NCI-H1694 treated with DMSO at 0.1 percent for 48 hours (cell line): ENCODE measurements around the gene EEF1A2.

Source experiments
- DNase-seq: peaks from one replicate; lab custom pipeline; 2025; lab: John Stamatoyannopoulos, UW

Gene EEF1A2

GRCh38 chr20:63449796-63450730, 48.8 kb downstream of the EEF1A2 start:
- DNase-seq = no peak

DNA sequence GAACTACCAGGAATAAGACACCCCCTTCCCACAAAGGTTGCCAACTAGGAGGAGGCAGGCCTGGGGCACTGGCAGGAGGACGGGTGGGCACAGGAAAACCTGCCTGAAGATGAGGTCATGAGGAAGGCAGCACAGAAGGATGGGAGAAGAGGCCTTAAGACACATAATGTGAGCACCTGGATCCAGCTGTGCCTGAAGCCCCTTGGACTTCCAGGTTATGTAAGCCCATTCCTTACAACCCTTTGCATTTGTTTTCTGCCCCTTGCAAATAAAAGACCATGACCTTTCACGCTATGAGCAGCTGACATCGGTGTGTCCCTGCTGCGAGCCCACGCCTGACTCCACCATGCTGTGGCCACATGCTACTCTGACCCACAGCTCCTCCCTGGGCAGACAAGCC, 49.9 kb downstream of the EEF1A2 start:
- no peak for DNase-seq

- peak; percentile 17 for DNase-seq
These were observed 50.9 kb downstream of the EEF1A2 start for GRCh38 chr20:63448031-63448430.

- no peak for DNase-seq
These were observed 51.6 kb downstream of the EEF1A2 start for GRCh38 chr20:63447320-63447719.

- DNase-seq = no peak
These were observed 52.5 kb downstream of the EEF1A2 start for GRCh38 chr20:63446216-63447024.

DNA sequence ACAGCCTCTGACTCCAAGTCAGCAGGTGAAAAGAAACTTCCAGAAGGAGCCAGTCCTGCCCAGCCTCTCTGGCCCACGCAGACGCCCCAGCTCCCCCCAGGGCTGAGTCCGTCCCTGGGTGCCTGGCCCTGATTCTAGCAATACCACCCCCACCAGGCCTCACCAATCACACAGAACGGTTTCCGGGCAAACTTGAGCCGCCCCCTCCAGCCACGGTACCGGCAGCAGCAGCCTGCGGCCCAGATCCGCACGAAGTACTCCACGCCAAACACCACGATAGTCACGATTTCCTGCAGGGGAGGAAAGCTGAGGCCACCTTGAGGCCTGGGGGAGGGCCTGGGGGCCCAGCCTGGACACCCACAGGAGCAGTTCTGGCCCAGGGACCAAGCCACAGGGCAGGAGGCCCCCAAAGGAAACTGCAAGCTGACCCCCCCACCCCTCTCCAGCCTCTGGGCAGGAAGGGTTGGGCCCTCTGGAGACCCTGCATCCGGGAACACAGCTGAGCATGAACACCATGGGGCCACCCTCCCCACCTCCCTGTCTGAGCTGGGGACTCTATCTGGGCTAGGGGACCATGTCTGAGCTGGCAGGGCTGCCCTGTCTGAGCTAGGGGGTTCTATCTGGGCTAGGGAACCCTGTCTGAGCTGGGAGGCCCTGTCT, 53.7 kb downstream of the EEF1A2 start:
- DNase-seq = no peak

DNA sequence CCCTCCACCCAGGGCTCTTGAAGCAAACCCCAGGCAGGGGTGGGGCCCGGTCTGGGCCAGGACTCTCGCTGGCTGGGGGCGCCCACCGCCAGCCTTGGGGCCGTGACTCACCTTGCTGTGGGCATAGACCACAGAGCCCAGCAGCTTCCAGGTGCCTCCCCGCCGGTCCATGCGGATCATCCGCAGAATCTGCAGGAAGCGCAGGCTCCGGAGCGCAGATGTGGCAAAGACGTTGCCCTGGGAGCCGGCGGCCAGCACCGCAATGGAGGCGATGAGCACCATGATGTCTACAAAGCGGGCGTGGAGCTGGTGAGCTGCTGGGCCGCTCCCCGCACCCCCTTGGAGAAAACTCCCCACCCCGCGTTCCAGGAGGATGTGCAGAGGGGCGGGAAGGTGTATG, 54.3 kb downstream of the EEF1A2 start:
- no peak for DNase-seq

DNA sequence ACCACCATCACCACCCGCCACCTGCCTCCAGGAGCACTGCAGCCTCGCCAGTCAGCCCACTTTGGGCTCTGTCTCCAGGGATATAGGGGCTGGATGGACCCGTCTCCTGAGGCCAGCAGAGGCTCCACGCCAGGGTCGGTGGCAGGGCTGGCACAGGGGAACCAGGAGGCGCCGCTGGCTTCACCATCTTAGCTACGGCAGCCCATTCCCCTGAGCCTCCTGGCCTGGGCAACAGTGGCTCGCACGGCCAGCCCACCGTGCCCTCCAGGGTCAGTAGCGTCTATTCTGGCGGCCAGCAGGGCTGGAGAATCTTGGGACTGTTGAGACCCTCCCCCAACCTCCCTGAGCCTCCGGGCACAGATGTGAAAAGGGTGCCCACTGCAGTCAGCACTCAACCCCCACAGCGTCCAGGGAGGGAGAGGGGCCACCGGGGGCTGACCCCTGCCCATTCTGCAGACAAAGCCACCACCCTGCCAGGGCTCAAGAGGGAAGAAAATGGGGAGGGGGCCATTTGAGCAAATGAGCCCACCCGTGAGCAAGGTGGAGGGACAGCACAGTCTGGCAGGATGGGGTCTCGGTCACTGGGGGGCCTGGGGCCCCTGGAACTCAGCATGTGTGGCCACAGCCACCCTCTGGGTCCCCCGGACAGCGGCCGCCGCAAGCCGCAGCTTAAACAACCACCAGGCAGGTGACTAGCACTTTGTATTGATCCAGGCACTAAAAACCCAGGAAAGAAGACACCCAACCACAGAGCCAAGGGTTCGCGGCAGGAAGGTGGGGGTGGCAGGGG, 55.1 kb downstream of the EEF1A2 start:
- no peak for DNase-seq

DNA sequence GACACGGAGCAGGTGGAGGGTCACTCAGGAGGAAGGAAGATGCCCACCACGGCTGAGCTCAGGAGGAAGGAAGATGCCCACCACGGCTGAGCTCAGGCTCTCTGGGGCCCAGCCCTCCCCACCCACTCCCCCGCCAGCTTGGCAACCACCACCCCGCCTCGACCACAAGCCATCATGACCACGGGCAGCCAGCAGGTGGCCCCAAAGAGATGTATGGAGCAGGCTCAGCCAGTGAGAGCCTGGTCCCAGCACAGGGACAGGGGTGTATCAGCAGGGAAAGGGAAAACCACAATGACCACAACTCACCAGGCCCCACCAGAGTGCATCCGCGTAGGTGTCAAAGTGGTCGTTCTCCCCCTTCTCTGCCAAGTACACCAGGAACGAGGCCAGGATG, 56.8 kb downstream of the EEF1A2 start:
- DNase-seq = peak; percentile 25

GRCh38 chr20:63441136-63442099, 57.5 kb downstream of the EEF1A2 start:
- no peak for DNase-seq

DNA sequence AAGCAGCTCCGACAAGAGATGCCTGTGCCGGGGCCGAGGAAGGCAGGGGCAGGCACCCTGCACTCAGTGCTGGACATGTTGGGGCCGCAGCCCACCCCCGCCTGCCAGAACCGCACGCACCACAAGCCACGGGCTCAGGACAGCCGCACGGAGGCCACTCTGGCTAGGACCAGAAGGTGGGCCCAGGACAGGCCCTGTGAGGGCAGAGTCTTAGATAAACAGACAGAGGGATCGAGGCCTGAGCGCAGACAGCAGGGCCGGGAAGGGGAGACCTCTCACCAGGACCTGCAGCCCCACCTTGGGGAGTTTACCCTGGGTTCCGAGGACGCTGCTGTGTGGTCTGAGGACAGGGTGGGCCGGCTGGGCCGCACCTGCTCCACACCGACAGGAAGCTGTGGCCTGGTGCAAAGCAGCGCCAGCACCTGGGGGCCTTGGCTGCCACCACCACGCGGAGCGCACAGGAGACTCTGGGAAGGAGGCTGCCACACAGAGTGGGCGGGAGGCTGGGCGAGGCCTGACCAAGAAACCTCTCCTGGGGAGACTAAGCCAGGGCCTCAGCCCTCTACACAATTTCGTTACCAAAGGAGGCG, 58.4 kb downstream of the EEF1A2 start:
- no peak for DNase-seq

- no peak for DNase-seq
These were observed 59.0 kb downstream of the EEF1A2 start for GRCh38 chr20:63439866-63440265.

DNA sequence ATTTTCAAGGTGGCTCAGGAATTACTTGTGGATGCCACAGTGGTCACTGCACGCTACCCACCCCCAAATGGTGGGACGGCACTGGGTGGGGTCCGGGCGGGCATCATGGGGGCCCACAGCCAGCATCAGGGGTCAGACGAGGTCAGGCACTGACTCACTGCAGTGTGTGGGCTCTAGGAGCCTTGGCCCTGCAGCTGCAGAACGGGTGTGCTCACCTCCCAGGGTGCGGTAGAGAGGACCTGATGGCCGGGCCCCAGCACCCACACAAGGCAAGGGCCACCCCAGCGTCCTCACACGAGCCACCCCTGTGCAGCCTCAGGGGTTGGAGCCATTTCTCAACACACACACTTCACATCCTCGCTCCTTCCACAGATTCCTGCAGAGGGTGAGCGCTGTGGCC, 60.8 kb downstream of the EEF1A2 start:
- no peak for DNase-seq
